Liver (tissue), 9 donors: Measurements from ENCODE around the gene TRPM1. TPM values are rescaled to one million over a fixed set of nuclear protein-coding genes. Genes with fewer than 3 reads are reported as not detected.

ENCODE experiments used
- DNase-seq: peaks from one replicate; pipeline ENCODE4 v3.0.0-alpha.2; 2017; ENCODE audit warnings: low spot score
- H3K27ac ChIP-seq, 2 donors: one replicate each; pipeline ENCODE4 v1.7.0; 2013; ENCODE audit warnings: inconsistent platforms in 2 of 2, low read length in 2 of 2, control low read depth in 1 of 2, low read depth in 1 of 2, mild to moderate bottlenecking in 1 of 2
- H3K27me3 ChIP-seq, 4 donors: one replicate each; pipeline versions ENCODE4 v1.6.1 to v1.7.0; 2013; ENCODE audit warnings: low read length in 3 of 4, inconsistent platforms in 1 of 4, mild to moderate bottlenecking in 1 of 4, moderate library complexity in 1 of 4; ENCODE audit not compliant: control insufficient read depth in 4 of 4, insufficient read depth in 4 of 4
- H3K36me3 ChIP-seq, 4 donors: one replicate each; pipeline versions ENCODE4 v1.6.1 to v1.7.0; 2013; ENCODE audit warnings: low read length in 3 of 4, mild to moderate bottlenecking in 3 of 4, low read depth in 1 of 4, moderate library complexity in 1 of 4; ENCODE audit not compliant: control insufficient read depth in 4 of 4, insufficient read depth in 3 of 4
- H3K4me1 ChIP-seq, 4 donors: one replicate each; pipeline versions ENCODE4 v1.6.1 to v1.7.0; 2013; ENCODE audit warnings: low read length in 3 of 4, mild to moderate bottlenecking in 3 of 4, moderate library complexity in 1 of 4; ENCODE audit not compliant: control insufficient read depth in 4 of 4, insufficient read depth in 4 of 4
- H3K4me3 ChIP-seq, 3 donors: one replicate each; pipeline versions ENCODE4 v1.6.1 to v1.7.0; 2013; ENCODE audit warnings: low read length in 3 of 3, control low read depth in 1 of 3, low read depth in 1 of 3, mild to moderate bottlenecking in 1 of 3
- H3K9ac ChIP-seq, 2 donors: one replicate each; pipeline ENCODE4 v1.7.0; 2013; ENCODE audit warnings: low read length in 2 of 2, mild to moderate bottlenecking in 2 of 2, moderate library complexity in 2 of 2, control low read depth in 1 of 2, low read depth in 1 of 2
- H3K9me3 ChIP-seq, 4 donors: one replicate each; pipeline versions ENCODE4 v1.6.1 to v1.7.0; 2013; ENCODE audit warnings: low read length in 3 of 4; ENCODE audit not compliant: control insufficient read depth in 4 of 4
- GABPA ChIP-seq, 2 donors: IDR thresholded peaks in 1 of 2; conservative IDR thresholded peaks in 1 of 2; 2 replicates each; pipeline ENCODE4 v1.6.1; 2016; ENCODE audit warnings: antibody characterized with exemption in 2 of 2, mild to moderate bottlenecking in 1 of 2, moderate library complexity in 1 of 2
- NR2F2 ChIP-seq: IDR thresholded peaks from 2 replicates; pipeline ENCODE4 v1.6.1; 2016; ENCODE audit warnings: antibody characterized with exemption
- RXRA ChIP-seq, 2 donors: IDR thresholded peaks; 2 replicates each; pipeline ENCODE4 v1.6.1; 2017 to 2018; ENCODE audit warnings: antibody characterized with exemption in 2 of 2, mild to moderate bottlenecking in 1 of 2
- SP1 ChIP-seq: IDR thresholded peaks from 2 replicates; pipeline ENCODE4 v1.6.1; 2018; ENCODE audit warnings: antibody characterized with exemption, mild to moderate bottlenecking
- TAF1 ChIP-seq: conservative IDR thresholded peaks from 2 replicates; pipeline ENCODE4 v1.6.1; 2016; ENCODE audit warnings: antibody characterized with exemption, mild to moderate bottlenecking
- YY1 ChIP-seq: IDR thresholded peaks from 2 replicates; pipeline ENCODE4 v1.6.1; 2016; ENCODE audit warnings: antibody characterized with exemption, mild to moderate bottlenecking
- WGBS: extraction: QIAGEN DNeasy Blood & Tissue Kit; methylation state at CpG from one replicate; pipeline ENCODE4 v1.1.7; 2013; 5-methylcytosine and 5-hydroxymethylcytosine counted together
- polyA plus RNA-seq, 2 donors: library from polyadenylated mRNA; stranded (reverse) in 1 of 2; unstranded in 1 of 2; fragments of 200-250 nt in 1 of 2; fragments of >200 nt in 1 of 2; fragmentation: Nextera tagmentation in 1 of 2; extraction: Ambion mirVana in 1 of 2; gene quantifications; one replicate each; pipeline versions ENCODE4 v1.2.1 to v1.2.3, GENCODE V29; 2013 to 2015
- total RNA-seq, 2 donors: library from RNA; depleted of rRNA; stranded (reverse); fragments of >200 nt; gene quantifications; one replicate each; pipeline ENCODE4 v1.2.3, GENCODE V29; 2014
- TF ChIP-seq, protein P1 (sequence below): IDR thresholded peaks from 2 replicates; pipeline ENCODE4 v1.6.1; 2016; ENCODE audit warnings: antibody characterized with exemption
- TF ChIP-seq, protein P2 (sequence below): IDR thresholded peaks from 2 replicates; pipeline ENCODE4 v1.6.1; 2016; ENCODE audit warnings: antibody characterized with exemption, mild to moderate bottlenecking
- TF ChIP-seq, protein P3 (sequence below): fragments of 150-350 bp; IDR thresholded peaks from 2 replicates; pipeline ENCODE4 v1.5.1; 2017; ENCODE audit warnings: improper control_type of control experiment, low read depth, low read length; ENCODE audit not compliant: missing input control
- TF ChIP-seq, protein P4 (sequence below): IDR thresholded peaks from 2 replicates; pipeline ENCODE4 v1.6.1; 2016; ENCODE audit warnings: antibody characterized with exemption
- donor health status: healthy.
- donor health status: healthy.
- donor health status: healthy.
- donor health status: healthy.
- donor health status: healthy.

TRPM1 gene
- total and polyA plus RNA-seq, 4 donors = not detected

DNA sequence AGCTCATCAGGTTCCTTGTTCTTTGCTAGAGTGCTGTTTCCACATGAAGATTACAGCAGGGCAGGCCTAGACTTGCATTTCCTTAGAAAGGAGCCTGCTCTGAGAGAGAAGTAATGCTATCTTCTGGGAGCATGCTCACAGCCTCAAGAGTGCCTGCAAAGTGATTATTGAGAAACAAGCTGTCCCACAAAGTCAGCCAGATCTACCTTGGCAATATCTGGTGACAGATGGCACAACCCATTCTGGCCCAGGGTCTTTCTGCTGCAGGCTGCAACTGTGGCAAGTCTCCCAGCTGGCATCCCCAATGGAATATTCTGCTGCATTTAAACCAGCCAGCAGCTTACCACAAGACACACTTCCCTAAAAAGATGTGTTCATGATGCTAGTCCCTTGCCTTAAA is 139.4 kb downstream of the TRPM1 start (continued):
- TF ChIP-seq, protein P1, sequence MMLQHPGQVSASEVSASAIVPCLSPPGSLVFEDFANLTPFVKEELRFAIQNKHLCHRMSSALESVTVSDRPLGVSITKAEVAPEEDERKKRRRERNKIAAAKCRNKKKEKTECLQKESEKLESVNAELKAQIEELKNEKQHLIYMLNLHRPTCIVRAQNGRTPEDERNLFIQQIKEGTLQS = no peak
- TF ChIP-seq SP1 = no peak
- TF ChIP-seq, protein P2, sequence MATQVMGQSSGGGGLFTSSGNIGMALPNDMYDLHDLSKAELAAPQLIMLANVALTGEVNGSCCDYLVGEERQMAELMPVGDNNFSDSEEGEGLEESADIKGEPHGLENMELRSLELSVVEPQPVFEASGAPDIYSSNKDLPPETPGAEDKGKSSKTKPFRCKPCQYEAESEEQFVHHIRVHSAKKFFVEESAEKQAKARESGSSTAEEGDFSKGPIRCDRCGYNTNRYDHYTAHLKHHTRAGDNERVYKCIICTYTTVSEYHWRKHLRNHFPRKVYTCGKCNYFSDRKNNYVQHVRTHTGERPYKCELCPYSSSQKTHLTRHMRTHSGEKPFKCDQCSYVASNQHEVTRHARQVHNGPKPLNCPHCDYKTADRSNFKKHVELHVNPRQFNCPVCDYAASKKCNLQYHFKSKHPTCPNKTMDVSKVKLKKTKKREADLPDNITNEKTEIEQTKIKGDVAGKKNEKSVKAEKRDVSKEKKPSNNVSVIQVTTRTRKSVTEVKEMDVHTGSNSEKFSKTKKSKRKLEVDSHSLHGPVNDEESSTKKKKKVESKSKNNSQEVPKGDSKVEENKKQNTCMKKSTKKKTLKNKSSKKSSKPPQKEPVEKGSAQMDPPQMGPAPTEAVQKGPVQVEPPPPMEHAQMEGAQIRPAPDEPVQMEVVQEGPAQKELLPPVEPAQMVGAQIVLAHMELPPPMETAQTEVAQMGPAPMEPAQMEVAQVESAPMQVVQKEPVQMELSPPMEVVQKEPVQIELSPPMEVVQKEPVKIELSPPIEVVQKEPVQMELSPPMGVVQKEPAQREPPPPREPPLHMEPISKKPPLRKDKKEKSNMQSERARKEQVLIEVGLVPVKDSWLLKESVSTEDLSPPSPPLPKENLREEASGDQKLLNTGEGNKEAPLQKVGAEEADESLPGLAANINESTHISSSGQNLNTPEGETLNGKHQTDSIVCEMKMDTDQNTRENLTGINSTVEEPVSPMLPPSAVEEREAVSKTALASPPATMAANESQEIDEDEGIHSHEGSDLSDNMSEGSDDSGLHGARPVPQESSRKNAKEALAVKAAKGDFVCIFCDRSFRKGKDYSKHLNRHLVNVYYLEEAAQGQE = no peak
- no peak for TF ChIP-seq TAF1
- TF ChIP-seq NR2F2 = no peak
- no peak for TF ChIP-seq YY1

DNA sequence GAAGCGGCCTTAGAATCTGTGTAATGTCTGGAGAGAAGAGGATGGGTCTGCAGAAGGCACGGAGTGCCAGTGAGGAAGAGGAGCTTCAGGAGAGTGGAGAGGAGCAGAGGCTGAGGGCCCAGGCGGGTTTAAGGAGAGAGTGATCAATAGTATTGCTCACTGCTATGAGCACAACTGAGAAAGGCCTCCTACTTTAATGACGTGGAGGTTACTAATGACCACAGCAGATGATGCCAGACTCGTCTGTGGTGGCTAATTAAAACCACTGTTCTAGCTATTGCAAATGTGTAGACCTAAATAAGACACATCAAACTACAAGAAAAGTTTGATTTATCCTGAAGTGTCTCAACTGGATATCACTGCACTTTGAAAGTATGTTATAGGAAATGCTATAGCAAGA is 143.3 kb downstream of the TRPM1 start:
- TF ChIP-seq, protein P3, sequence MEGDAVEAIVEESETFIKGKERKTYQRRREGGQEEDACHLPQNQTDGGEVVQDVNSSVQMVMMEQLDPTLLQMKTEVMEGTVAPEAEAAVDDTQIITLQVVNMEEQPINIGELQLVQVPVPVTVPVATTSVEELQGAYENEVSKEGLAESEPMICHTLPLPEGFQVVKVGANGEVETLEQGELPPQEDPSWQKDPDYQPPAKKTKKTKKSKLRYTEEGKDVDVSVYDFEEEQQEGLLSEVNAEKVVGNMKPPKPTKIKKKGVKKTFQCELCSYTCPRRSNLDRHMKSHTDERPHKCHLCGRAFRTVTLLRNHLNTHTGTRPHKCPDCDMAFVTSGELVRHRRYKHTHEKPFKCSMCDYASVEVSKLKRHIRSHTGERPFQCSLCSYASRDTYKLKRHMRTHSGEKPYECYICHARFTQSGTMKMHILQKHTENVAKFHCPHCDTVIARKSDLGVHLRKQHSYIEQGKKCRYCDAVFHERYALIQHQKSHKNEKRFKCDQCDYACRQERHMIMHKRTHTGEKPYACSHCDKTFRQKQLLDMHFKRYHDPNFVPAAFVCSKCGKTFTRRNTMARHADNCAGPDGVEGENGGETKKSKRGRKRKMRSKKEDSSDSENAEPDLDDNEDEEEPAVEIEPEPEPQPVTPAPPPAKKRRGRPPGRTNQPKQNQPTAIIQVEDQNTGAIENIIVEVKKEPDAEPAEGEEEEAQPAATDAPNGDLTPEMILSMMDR = no peak
- TF ChIP-seq RXRA (IDR thresholded peaks at IDR 0.05) (no peak), SP1 (no peak), GABPA (IDR thresholded peaks at IDR 0.05 in 1 of 2, conservative IDR thresholded peaks at IDR 0.05 in 1 of 2) (no peak)
- TF ChIP-seq, protein P2 = no peak
- TF ChIP-seq, protein P1 = no peak
- TF ChIP-seq, protein P4, sequence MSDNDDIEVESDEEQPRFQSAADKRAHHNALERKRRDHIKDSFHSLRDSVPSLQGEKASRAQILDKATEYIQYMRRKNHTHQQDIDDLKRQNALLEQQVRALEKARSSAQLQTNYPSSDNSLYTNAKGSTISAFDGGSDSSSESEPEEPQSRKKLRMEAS = no peak
- DNase-seq = no peak
- Histone ChIP-seq H3K27me3 (no peaks in the 10 kb centered on the region), H3K4me3 (no peak overlapping the region), H3K9me3 (no peaks in the 10 kb centered on the region), H3K36me3 (peaks cover 7 to 78% (median 59%) of the 10 kb centered on the region in 4 donors), H3K9ac (no peak overlapping the region), H3K4me1 (no peaks in the 10 kb centered on the region), H3K27ac (no peak overlapping the region)
- whole genome bisulfite sequencing = 95% methylated on average over 5 of the region's 5 CpGs
